Measurements from ENCODE around the gene GRN.

DNA sequence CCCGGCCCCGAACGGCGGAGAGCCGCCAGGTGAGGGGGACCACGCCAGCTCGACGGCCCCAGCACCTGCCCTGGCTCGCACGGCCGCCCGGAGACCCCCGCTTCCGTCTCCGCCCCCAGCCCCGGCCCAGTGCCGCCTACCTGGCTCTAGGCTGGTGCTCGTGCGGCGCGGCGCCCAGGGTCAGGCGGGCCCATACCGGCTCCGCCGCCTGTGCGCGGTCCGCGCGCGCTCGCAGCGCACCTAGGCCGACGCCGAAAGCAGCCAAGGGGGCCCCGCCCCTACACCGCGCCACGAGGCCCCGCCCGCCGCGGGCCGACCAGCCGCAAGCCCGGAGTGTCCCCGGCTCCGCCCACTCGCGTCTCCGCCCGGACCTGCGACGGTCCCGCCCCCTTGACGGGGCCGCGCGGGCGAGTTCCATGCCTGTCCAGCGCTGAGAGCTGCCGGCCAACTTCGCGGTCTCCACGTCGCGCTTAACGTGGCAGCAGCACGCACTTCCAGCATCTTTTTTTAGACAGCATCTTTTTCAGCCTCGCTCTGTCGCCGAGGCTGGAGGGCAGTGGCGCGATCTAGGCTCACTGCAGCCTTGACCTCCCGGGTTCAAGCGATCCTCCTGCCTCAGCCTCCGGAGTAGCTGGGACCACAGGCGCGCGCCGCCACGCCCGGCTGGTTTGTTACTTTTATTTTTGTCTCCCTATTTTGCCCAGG, 20.4 kb upstream of the GRN start, which contains the start of gene SLC25A39:
- TF ChIP-seq, protein P1, sequence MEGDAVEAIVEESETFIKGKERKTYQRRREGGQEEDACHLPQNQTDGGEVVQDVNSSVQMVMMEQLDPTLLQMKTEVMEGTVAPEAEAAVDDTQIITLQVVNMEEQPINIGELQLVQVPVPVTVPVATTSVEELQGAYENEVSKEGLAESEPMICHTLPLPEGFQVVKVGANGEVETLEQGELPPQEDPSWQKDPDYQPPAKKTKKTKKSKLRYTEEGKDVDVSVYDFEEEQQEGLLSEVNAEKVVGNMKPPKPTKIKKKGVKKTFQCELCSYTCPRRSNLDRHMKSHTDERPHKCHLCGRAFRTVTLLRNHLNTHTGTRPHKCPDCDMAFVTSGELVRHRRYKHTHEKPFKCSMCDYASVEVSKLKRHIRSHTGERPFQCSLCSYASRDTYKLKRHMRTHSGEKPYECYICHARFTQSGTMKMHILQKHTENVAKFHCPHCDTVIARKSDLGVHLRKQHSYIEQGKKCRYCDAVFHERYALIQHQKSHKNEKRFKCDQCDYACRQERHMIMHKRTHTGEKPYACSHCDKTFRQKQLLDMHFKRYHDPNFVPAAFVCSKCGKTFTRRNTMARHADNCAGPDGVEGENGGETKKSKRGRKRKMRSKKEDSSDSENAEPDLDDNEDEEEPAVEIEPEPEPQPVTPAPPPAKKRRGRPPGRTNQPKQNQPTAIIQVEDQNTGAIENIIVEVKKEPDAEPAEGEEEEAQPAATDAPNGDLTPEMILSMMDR (IDR thresholded peaks at IDR 0.05; ENCODE audit: insufficient read depth, low read depth, low read length), result no peak
- TF ChIP-seq EZH2 (IDR thresholded peaks at IDR 0.05; ENCODE audit: insufficient read depth, low read length), result no peak

Measured in astrocyte (in vitro differentiated cells and primary cell).